Panc1 (cell line): ENCODE results near the gene CYTL1.

ENCODE experiments used
- POLR2AphosphoS5 ChIP-seq: IDR thresholded peaks from 2 replicates; pipeline ENCODE4 v1.6.1; 2012; ENCODE audit warnings: mild to moderate bottlenecking, low read depth, low read length, moderate library complexity
- SIN3A ChIP-seq: IDR thresholded peaks from 2 replicates; pipeline ENCODE4 v1.6.1; 2012; ENCODE audit warnings: low read depth, mild to moderate bottlenecking, low read length, moderate library complexity, borderline replicate concordance; ENCODE audit not compliant: insufficient read depth
- TF ChIP-seq, protein P1 (sequence below): fragments of 450-650 bp; IDR thresholded peaks from 2 replicates; pipeline ENCODE4 v1.5.1; 2017; ENCODE audit warnings: mild to moderate bottlenecking
- TF ChIP-seq, protein P2 (sequence below), 2 experiments: IDR thresholded peaks; 2 replicates each; pipeline ENCODE4 v1.6.1; 2011 to 2012; ENCODE audit warnings: low read depth in 2 of 2, control low read depth in 1 of 2, low read length in 1 of 2, mild to moderate bottlenecking in 1 of 2, moderate library complexity in 1 of 2; ENCODE audit not compliant: insufficient read depth in 1 of 2

DNA sequence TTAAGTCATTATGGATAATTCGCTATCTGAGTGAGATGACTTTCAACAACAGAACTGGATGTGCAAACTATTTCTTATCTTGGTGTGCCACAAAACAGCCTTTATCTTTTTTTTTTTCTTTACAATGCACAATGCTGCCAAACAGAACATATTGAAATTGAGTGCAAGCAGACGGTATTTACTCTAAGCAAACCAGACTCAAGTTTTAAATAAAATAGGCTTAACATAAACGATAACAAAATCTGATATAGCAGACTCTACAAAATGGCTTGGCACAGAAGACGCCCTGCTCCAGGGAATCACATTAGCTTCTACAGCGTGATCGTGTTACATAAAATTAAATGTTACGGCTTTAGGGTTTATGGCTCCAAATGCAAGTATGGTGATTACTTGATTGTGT is 22.4 kb upstream of the CYTL1 start:
- TF ChIP-seq, protein P1, sequence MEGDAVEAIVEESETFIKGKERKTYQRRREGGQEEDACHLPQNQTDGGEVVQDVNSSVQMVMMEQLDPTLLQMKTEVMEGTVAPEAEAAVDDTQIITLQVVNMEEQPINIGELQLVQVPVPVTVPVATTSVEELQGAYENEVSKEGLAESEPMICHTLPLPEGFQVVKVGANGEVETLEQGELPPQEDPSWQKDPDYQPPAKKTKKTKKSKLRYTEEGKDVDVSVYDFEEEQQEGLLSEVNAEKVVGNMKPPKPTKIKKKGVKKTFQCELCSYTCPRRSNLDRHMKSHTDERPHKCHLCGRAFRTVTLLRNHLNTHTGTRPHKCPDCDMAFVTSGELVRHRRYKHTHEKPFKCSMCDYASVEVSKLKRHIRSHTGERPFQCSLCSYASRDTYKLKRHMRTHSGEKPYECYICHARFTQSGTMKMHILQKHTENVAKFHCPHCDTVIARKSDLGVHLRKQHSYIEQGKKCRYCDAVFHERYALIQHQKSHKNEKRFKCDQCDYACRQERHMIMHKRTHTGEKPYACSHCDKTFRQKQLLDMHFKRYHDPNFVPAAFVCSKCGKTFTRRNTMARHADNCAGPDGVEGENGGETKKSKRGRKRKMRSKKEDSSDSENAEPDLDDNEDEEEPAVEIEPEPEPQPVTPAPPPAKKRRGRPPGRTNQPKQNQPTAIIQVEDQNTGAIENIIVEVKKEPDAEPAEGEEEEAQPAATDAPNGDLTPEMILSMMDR: no peak
- TF ChIP-seq, protein P2, sequence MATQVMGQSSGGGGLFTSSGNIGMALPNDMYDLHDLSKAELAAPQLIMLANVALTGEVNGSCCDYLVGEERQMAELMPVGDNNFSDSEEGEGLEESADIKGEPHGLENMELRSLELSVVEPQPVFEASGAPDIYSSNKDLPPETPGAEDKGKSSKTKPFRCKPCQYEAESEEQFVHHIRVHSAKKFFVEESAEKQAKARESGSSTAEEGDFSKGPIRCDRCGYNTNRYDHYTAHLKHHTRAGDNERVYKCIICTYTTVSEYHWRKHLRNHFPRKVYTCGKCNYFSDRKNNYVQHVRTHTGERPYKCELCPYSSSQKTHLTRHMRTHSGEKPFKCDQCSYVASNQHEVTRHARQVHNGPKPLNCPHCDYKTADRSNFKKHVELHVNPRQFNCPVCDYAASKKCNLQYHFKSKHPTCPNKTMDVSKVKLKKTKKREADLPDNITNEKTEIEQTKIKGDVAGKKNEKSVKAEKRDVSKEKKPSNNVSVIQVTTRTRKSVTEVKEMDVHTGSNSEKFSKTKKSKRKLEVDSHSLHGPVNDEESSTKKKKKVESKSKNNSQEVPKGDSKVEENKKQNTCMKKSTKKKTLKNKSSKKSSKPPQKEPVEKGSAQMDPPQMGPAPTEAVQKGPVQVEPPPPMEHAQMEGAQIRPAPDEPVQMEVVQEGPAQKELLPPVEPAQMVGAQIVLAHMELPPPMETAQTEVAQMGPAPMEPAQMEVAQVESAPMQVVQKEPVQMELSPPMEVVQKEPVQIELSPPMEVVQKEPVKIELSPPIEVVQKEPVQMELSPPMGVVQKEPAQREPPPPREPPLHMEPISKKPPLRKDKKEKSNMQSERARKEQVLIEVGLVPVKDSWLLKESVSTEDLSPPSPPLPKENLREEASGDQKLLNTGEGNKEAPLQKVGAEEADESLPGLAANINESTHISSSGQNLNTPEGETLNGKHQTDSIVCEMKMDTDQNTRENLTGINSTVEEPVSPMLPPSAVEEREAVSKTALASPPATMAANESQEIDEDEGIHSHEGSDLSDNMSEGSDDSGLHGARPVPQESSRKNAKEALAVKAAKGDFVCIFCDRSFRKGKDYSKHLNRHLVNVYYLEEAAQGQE (IDR thresholded peaks at IDR 0.05; ENCODE audit: insufficient read depth in 1 of 2, low read depth in 2 of 2, low read length in 1 of 2): no peak
- TF ChIP-seq POLR2AphosphoS5 (no peak), SIN3A (no peak)
